ENCODE results near the gene CSRNP2. TPM values are rescaled to one million over a fixed set of nuclear protein-coding genes. Genes with fewer than 3 reads are reported as not detected.
A peak's percentile ranks its signal among the peaks of the same experiment; 100 is the strongest.

CSRNP2 gene
- total RNA-seq, 1 donor: 25.9 TPM

DNA sequence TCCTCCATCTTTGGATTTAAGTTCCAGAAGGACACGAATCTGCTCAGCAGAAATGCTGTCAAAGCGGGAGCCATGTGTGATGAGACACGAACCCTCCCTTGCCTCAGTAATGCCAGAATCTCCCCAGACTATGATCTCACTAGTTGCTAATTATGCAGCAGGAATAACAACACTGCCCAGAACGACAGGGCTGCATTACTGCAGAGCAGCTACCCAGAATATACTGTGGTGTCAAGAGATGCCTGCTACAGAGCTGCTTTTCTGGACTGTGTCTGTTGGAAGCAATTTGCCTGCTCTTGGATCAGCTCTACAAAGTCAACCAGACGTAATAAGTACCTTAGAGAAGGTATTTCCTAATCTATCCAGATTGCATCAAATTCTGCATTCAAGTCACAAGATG, 5.5 kb downstream of the CSRNP2 start:
- no peak for TF ChIP-seq CTCF (IDR thresholded peaks at IDR 0.05; ENCODE audit: insufficient read depth, low read depth, low read length)
- DNase-seq (ENCODE audit: low read depth): peak; percentile 42

DNA sequence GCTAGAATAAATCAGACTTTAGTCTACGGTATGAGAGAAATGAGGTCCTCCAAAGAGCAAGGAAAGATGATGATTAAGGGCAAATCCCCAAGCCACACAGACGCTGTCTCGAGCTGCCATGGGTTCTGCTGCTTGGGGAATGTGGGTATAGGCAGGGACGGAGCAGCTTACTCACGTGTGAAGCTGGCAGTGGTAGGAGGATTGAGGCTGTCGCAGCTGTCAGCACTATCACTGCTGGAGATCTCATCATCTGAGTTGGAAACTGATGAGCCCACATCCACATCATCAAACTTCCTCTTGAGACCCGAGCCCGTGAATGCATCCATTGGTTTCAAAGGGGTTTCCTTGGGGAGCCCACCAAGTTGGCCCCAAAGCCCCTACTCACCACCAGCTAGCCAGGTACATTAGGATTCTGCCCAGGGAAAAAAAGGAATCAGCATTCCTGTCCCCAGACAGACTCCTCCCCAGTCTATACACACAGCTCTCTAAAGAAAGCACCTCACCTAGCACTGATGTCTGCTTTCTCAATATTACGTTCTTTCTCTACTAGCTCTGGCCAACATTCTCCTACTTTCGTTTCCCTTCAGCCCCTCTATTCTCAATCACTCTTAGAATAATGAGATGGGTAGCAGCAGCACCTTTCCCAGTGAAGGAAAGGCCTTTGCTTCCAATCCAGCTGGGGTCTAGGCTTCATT, 7.0 kb downstream of the CSRNP2 start:
- no peak for TF ChIP-seq CTCF (IDR thresholded peaks at IDR 0.05; ENCODE audit: insufficient read depth, low read depth, low read length)
- no peak overlapping the region for H3K4me3 ChIP-seq (ENCODE audit: low read depth, low read length)
- DNase-seq (ENCODE audit: low read depth): no peak

More for the DNA sequence above, 5.5 kb downstream of the CSRNP2 start:
- H3K4me3 ChIP-seq (ENCODE audit: low read depth, low read length): no peak overlapping the region

GRCh38 chr12:51075390-51075789, 8.0 kb downstream of the CSRNP2 start:
- no peak for DNase-seq (ENCODE audit: low read depth)
- no peak overlapping the region for H3K4me3 ChIP-seq (ENCODE audit: low read depth, low read length)
- TF ChIP-seq CTCF (IDR thresholded peaks at IDR 0.05; ENCODE audit: insufficient read depth, low read depth, low read length): no peak

- no peak for DNase-seq (ENCODE audit: low read depth)
- H3K4me3 ChIP-seq (ENCODE audit: low read depth, low read length): no peak overlapping the region
- no peak for TF ChIP-seq CTCF (IDR thresholded peaks at IDR 0.05; ENCODE audit: insufficient read depth, low read depth, low read length)
Measured at GRCh38 chr12:51071663-51072062, 11.7 kb downstream of the CSRNP2 start.

GRCh38 chr12:51070004-51070403, 13.4 kb downstream of the CSRNP2 start:
- peak; percentile 94 for DNase-seq (ENCODE audit: low read depth)
- H3K4me3 ChIP-seq (ENCODE audit: low read depth, low read length): no peak overlapping the region
- no peak for TF ChIP-seq CTCF (IDR thresholded peaks at IDR 0.05; ENCODE audit: insufficient read depth, low read depth, low read length)

DNA sequence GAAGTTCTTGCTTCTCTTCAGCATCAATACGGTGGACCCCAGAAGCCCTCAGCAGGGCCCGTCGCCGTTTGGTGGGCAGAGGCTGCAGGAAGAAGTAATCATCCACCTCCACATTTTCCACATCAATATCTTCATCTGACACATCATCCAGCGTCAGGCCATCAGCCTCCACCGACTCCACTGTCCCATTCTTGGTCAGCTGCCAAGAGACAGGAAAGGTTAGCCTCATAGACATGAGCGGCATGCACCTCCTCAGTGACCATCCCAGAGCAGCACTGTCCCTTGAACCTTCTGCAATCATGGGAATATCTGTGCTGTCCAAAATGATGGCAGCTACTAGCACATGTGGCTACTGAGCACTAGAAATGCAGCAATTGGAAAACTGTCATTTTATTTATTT, 15.6 kb downstream of the CSRNP2 start:
- no peak for DNase-seq (ENCODE audit: low read depth)
- TF ChIP-seq CTCF (IDR thresholded peaks at IDR 0.05; ENCODE audit: insufficient read depth, low read depth, low read length): no peak
- H3K4me3 ChIP-seq (ENCODE audit: low read depth, low read length): no peak overlapping the region

- DNase-seq (ENCODE audit: low read depth): no peak
- TF ChIP-seq CTCF (IDR thresholded peaks at IDR 0.05; ENCODE audit: insufficient read depth, low read depth, low read length): no peak
- no peak overlapping the region for H3K4me3 ChIP-seq (ENCODE audit: low read depth, low read length)
Measured at GRCh38 chr12:51067229-51067628, 16.2 kb downstream of the CSRNP2 start.
